Endothelial cell of umbilical vein (primary cell): ENCODE measurements around the gene RTKN2. TPM values are rescaled to one million over a fixed set of nuclear protein-coding genes. Genes with fewer than 3 reads are reported as not detected.

ENCODE experiments used
- BruUV-seq: library from RNA; stranded (reverse); fragments of 400-500 nt; replicated peaks from 2 replicates; lab custom pipeline; 2021; lab: Mats Ljungman, UMichigan
- CTCF ChIA-PET: fragments of 300-600, 350-600 bp; sonication (Branson Sonifier 250); formaldehyde crosslinking; loops from one replicate; lab custom pipeline; 2021; ENCODE audit warnings: antibody characterized with exemption, inconsistent platforms; lab: Charles Lee
- POLR2A ChIA-PET: fragments of 300-600, 350-600 bp; sonication (Branson Sonifier 250); formaldehyde crosslinking; loops from one replicate; lab custom pipeline; 2021; ENCODE audit warnings: antibody characterized with exemption, inconsistent platforms; lab: Charles Lee
- DNase-seq: peaks from one replicate; pipeline ENCODE4 v3.0.0-alpha.2; 2011; ENCODE audit warnings: low read depth, low spot score
- FAIRE-seq: peaks from 2 replicates; lab custom pipeline; 2011; peaks lifted over from hg19 to GRCh38; lab: Jason Lieb, UNC
- H2AFZ ChIP-seq: 2 replicates; pipeline ENCODE4 v1.6.0; 2012; ENCODE audit warnings: low read depth, low read length, control low read depth, inconsistent platforms
- H3K27ac ChIP-seq: 2 replicates; pipeline ENCODE4 v1.5.1; 2011; ENCODE audit warnings: low read depth, mild to moderate bottlenecking, control low read depth, low read length, moderate library complexity; ENCODE audit not compliant: insufficient read depth
- H3K27me3 ChIP-seq, 2 experiments: 2 replicates each; pipeline versions ENCODE4 v1.6.0 to v1.6.1; 2011; ENCODE audit warnings: low read length in 2 of 2, mixed read lengths in 1 of 2; ENCODE audit not compliant: control insufficient read depth in 2 of 2, insufficient read depth in 2 of 2
- H3K36me3 ChIP-seq, 2 experiments: 2 replicates in 1 of 2; 3 replicates in 1 of 2; pipeline ENCODE4 v1.5.1; 2011; ENCODE audit warnings: low read length in 2 of 2, mild to moderate bottlenecking in 1 of 2, moderate library complexity in 1 of 2; ENCODE audit not compliant: control insufficient read depth in 2 of 2, insufficient read depth in 2 of 2; ENCODE audit errors: extremely low read depth in 1 of 2
- H3K4me1 ChIP-seq: 3 replicates; pipeline ENCODE4 v1.5.1; 2011; ENCODE audit warnings: mild to moderate bottlenecking, low read length; ENCODE audit not compliant: control insufficient read depth, insufficient read depth; ENCODE audit errors: extremely low read depth
- H3K4me2 ChIP-seq: 2 replicates; pipeline ENCODE4 v1.6.1; 2011; ENCODE audit warnings: low read length, control low read depth, mixed read lengths; ENCODE audit not compliant: insufficient read depth
- H3K4me3 ChIP-seq, 3 experiments: fragments of 200-600 bp in 1 of 3; sonication (generic), shearing (Covaris generic) in 1 of 3; replicated peaks in 1 of 3; 2 replicates each; pipeline ENCODE4 v1.5.1; 2011 to 2016; ENCODE audit warnings: control low read depth in 3 of 3, low read length in 3 of 3, mild to moderate bottlenecking in 2 of 3, inconsistent platforms in 1 of 3, low read depth in 1 of 3, moderate library complexity in 1 of 3; ENCODE audit not compliant: insufficient read depth in 1 of 3
- H3K79me2 ChIP-seq: 2 replicates; pipeline ENCODE4 v1.6.0; 2012; ENCODE audit warnings: low read length, inconsistent platforms; ENCODE audit not compliant: control insufficient read depth, insufficient read depth
- H3K9ac ChIP-seq: replicated peaks from 2 replicates; pipeline ENCODE3; 2011; ENCODE audit warnings: low read length, control low read depth; ENCODE audit not compliant: insufficient read depth; ENCODE audit errors: extremely low read depth
- H3K9me1 ChIP-seq: replicated peaks from 3 replicates; pipeline ENCODE4 v1.6.0; 2011; ENCODE audit warnings: mild to moderate bottlenecking, low read length; ENCODE audit not compliant: control insufficient read depth, insufficient read depth; ENCODE audit errors: extremely low read depth
- H3K9me3 ChIP-seq: replicated peaks from 2 replicates; pipeline ENCODE4 v1.5.1; 2012; ENCODE audit warnings: low read length, inconsistent platforms; ENCODE audit not compliant: control insufficient read depth, insufficient read depth
- H4K20me1 ChIP-seq: replicated peaks from 2 replicates; pipeline ENCODE3; 2011; ENCODE audit warnings: mild to moderate bottlenecking, low read length; ENCODE audit not compliant: control insufficient read depth, insufficient read depth; ENCODE audit errors: extremely low read depth
- EZH2 ChIP-seq: IDR thresholded peaks from 2 replicates; pipeline ENCODE4 v1.6.1; 2012; ENCODE audit warnings: borderline replicate concordance, low read depth, mild to moderate bottlenecking, moderate library complexity, low read length, inconsistent platforms; ENCODE audit not compliant: severe bottlenecking
- FOS ChIP-seq: IDR thresholded peaks from 2 replicates; pipeline ENCODE4 v1.6.1; 2011; ENCODE audit warnings: mild to moderate bottlenecking, low read length, moderate library complexity, borderline replicate concordance; ENCODE audit not compliant: insufficient read depth
- GATA2 ChIP-seq: IDR thresholded peaks from 2 replicates; pipeline ENCODE4 v1.7.0; 2011; ENCODE audit warnings: low read depth, mild to moderate bottlenecking, moderate library complexity, mixed read lengths, low read length; ENCODE audit not compliant: insufficient read length, insufficient read depth
- JUN ChIP-seq: IDR thresholded peaks from 2 replicates; pipeline ENCODE4 v1.6.1; 2011; ENCODE audit warnings: borderline replicate concordance, low read depth; ENCODE audit not compliant: insufficient read length, insufficient read depth
- MYC ChIP-seq: IDR thresholded peaks from one replicate; pipeline ENCODE4 v1.6.1; 2011; ENCODE audit warnings: mild to moderate bottlenecking, low read depth, low read length
- POLR2A ChIP-seq: IDR thresholded peaks from 2 replicates; pipeline ENCODE4 v1.6.1; 2012; ENCODE audit warnings: low read depth, mild to moderate bottlenecking, control low read depth, low read length
- POLR2AphosphoS5 ChIP-seq: IDR thresholded peaks from 2 replicates; pipeline ENCODE4 v1.6.1; 2012; ENCODE audit warnings: low read depth, mild to moderate bottlenecking, control low read depth, low read length, moderate library complexity; ENCODE audit not compliant: insufficient read depth
- dilution Hi-C: fragments of 300-500 bp; cut with MboI; formaldehyde crosslinking; loops from one replicate; pipeline ENCODE4 v1.15.0; 2019; ENCODE audit warnings: low sequenced_read_pairs; ENCODE audit not compliant: extremely low pct_ligation_motif_present
- intact Hi-C: fragments of 100-400 bp; cut with micrococcal nuclease; formaldehyde crosslinking; loops from one replicate; pipeline ENCODE4 v1.10.0; 2022
- polyA plus RNA-seq, 4 experiments: library from polyadenylated mRNA; depleted of rRNA in 3 of 4; stranded (reverse) in 3 of 4; unstranded in 1 of 4; fragments of >200 nt; gene quantifications; 2 replicates each; pipeline versions ENCODE4 v1.2.1 to v1.2.3, GENCODE V29; 2011 to 2012; ENCODE audit warnings: missing spikeins in 1 of 4
- total RNA-seq: library from RNA; stranded (reverse); gene quantifications from 2 replicates; pipeline ENCODE4 v1.2.3, GENCODE V29; 2021
- TF ChIP-seq, protein P1 (sequence below): IDR thresholded peaks from 2 replicates; pipeline ENCODE4 v1.6.1; 2011; ENCODE audit not compliant: insufficient read depth, insufficient read length
- TF ChIP-seq, protein P2 (sequence below), 2 donors: IDR thresholded peaks; 1 replicate in 1 of 2; 2 replicates in 1 of 2; pipeline ENCODE4 v1.5.1; 2011; ENCODE audit warnings: low read length in 2 of 2, mild to moderate bottlenecking in 2 of 2, moderate library complexity in 2 of 2, control low read depth in 1 of 2, inconsistent platforms in 1 of 2, low read depth in 1 of 2; ENCODE audit not compliant: insufficient read depth in 1 of 2; ENCODE audit errors: extremely low read depth in 1 of 2

The RTKN2 gene
- total and polyA plus RNA-seq, 2 donors (not counting 3 experiments of a cell fraction or from before 2014, with no cell fraction given), result 0.65 to 4.8 TPM

DNA sequence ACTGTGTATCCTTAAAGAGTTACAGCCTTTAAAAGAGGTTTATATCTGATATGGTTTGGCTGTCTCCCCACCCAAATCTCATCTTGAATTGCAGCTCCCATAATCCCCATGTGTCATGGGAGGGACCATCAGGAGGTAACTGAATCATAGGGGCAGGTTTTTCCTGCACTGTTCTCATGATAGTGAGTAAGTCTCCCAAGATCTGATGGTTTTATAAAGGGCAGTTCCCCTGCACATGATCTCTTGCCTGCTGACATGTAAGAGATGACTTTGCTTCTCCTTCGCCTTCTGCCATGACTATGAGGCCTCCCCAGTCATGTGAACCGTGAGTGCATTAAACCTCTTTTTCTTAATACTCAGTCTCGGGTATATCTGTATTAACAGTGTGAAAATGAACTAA, 9.7 kb downstream of the RTKN2 start:
- dilution Hi-C loops (no loop called here), intact Hi-C loops (no loop called here)
- POLR2A ChIA-PET, result no interaction called here
- CTCF ChIA-PET, result no interaction called here
- no peak for DNase-seq
- Histone ChIP-seq H3K79me2 (no peaks in the 10 kb centered on the region), H3K9me3 (no peaks in the 10 kb centered on the region), H3K4me1 (no peaks in the 10 kb centered on the region), H3K36me3 (no peaks in the 10 kb centered on the region), H3K4me3 (no peak overlapping the region), H3K27ac (no peak overlapping the region), H4K20me1 (no peaks in the 10 kb centered on the region), H3K9ac (no peak overlapping the region), H3K9me1 (no peaks in the 10 kb centered on the region), H2AFZ (no peak overlapping the region), H3K4me2 (no peak overlapping the region), H3K27me3 (no peaks in the 10 kb centered on the region)
- TF ChIP-seq EZH2 (no peak), FOS (no peak), JUN (no peak), POLR2A (no peak), GATA2 (no peak), POLR2AphosphoS5 (no peak), MYC (no peak)
- TF ChIP-seq, protein P1, sequence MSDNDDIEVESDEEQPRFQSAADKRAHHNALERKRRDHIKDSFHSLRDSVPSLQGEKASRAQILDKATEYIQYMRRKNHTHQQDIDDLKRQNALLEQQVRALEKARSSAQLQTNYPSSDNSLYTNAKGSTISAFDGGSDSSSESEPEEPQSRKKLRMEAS, result no peak
- TF ChIP-seq, protein P2, sequence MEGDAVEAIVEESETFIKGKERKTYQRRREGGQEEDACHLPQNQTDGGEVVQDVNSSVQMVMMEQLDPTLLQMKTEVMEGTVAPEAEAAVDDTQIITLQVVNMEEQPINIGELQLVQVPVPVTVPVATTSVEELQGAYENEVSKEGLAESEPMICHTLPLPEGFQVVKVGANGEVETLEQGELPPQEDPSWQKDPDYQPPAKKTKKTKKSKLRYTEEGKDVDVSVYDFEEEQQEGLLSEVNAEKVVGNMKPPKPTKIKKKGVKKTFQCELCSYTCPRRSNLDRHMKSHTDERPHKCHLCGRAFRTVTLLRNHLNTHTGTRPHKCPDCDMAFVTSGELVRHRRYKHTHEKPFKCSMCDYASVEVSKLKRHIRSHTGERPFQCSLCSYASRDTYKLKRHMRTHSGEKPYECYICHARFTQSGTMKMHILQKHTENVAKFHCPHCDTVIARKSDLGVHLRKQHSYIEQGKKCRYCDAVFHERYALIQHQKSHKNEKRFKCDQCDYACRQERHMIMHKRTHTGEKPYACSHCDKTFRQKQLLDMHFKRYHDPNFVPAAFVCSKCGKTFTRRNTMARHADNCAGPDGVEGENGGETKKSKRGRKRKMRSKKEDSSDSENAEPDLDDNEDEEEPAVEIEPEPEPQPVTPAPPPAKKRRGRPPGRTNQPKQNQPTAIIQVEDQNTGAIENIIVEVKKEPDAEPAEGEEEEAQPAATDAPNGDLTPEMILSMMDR (IDR thresholded peaks at IDR 0.05; ENCODE audit: extremely low read depth in 1 of 2, insufficient read depth in 1 of 2, low read depth in 1 of 2, low read length in 2 of 2), result no peak
- no TSS peak for BruUV-seq
- FAIRE-seq, result no peak
